ENCODE data around the gene MOGAT2. TPM values are rescaled to one million over a fixed set of nuclear protein-coding genes. Genes with fewer than 3 reads are reported as not detected.

MOGAT2 gene
- total RNA-seq = not detected in 2 replicates
- long read RNA-seq = 0 reads

DNA sequence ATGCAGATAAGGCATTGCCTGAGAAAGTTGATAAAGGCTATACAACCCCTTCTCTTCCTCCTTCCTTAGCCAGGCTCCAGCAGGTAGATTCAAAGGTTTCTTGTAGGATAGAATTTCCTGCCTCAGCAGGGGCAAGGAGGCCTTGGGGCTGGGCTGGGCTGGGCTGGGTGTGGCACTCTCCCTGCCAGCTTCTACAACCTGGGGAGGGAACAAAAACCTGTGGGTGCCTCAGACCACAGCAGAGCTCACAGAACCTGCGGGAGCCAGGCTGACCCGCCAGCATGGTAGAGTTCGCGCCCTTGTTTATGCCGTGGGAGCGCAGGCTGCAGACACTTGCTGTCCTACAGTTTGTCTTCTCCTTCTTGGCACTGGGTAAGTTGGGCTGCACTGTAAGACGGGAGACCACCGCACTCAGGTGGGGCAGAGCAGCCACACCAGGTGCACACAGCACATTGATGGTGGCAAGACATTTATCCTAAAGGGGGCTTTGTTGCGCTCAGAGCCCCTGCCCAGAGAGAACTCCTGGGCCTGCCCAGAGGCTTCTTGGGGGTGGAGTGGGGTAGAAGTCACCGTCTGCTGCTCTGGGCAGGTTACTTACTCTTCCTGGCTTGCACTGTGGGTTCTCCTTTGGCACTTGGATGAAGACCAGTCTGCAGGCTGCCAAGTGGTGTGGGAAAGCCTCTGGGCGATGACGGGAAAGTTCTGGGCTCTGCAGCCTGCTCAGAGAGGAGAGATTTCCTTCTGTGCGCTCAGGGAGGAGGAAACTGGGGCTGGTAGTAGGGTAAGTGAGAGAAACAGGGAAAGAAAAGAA is at the start of gene MOGAT2:
MOGAT2 (plus strand) TSS at position 231 of the 811 bp plus-strand sequence; CDS start at position 282, 51 bp downstream.
- no peak within 1 kb of the TSS for H3K27ac Mint-ChIP-seq (ENCODE audit: unreplicated experiment)
- no peaks in the 10 kb centered on the region for H3K4me1 Mint-ChIP-seq (ENCODE audit: unreplicated experiment)
- H3K4me3 Mint-ChIP-seq (ENCODE audit: unreplicated experiment) = no peak within 1 kb of the TSS
- no peaks in the 10 kb centered on the region for H3K9me3 Mint-ChIP-seq (ENCODE audit: unreplicated experiment)
- TF ChIP-seq, protein P1, sequence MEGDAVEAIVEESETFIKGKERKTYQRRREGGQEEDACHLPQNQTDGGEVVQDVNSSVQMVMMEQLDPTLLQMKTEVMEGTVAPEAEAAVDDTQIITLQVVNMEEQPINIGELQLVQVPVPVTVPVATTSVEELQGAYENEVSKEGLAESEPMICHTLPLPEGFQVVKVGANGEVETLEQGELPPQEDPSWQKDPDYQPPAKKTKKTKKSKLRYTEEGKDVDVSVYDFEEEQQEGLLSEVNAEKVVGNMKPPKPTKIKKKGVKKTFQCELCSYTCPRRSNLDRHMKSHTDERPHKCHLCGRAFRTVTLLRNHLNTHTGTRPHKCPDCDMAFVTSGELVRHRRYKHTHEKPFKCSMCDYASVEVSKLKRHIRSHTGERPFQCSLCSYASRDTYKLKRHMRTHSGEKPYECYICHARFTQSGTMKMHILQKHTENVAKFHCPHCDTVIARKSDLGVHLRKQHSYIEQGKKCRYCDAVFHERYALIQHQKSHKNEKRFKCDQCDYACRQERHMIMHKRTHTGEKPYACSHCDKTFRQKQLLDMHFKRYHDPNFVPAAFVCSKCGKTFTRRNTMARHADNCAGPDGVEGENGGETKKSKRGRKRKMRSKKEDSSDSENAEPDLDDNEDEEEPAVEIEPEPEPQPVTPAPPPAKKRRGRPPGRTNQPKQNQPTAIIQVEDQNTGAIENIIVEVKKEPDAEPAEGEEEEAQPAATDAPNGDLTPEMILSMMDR (IDR thresholded peaks at IDR 0.05) = no peak
- H3K36me3 Mint-ChIP-seq (ENCODE audit: unreplicated experiment) = no peaks in the 10 kb centered on the region
- DNase-seq (ENCODE audit: extremely low spot score, unreplicated experiment) = no peak
- H3K27me3 Mint-ChIP-seq (ENCODE audit: unreplicated experiment) = peaks cover 36% of the 10 kb centered on the region

DNA sequence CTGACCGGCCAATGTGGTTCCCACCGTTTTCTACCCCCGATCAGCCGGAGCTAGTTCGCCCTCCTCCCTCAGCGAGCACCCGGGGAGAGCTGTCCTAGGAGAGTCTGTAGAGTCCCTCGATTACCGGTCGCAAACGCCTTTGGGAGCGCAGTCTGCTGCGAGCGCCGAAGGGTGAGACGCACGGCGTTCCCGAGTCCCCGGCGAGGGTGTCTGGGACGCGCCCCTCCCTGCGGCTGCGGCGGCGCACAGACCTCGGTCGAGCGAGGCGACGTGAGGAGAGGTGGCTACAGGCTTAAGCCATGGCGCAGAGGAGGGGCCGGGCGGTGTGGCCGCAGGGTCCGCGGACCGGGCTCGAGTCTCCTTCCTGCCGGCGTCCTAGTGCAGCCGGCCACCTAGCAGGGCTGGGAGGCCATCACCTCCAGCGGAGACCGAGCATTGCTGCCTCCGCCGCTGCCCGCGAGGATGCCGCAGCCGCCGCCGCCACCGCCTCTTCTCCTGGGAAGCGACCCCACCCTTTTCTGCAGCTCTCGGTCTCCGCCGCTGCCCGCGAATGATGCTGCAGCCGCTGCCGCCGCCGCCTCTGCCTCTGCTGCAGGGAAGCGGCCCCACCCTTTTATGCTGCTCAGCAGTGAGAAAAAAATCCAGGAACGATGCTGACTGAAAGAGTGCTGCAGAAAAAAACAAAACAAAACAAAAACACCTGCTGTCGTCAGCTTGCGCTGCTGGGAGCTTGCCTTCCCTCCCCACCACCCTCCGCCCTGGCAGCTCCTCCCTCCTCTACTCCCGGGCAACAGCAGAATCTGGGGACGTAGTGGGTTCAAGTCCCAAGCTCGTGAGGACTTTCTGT is 49.0 kb upstream of the MOGAT2 start, which contains the start of gene MAP6:
MAP6 (minus strand) TSS at position 588 of the 847 bp plus-strand sequence. CDS start 669 bp downstream, outside the sequence.
- Mint-ChIP-seq H3K4me1 (ENCODE audit: unreplicated experiment) (peaks cover 9% of the 10 kb centered on the region), H3K36me3 (ENCODE audit: unreplicated experiment) (peaks cover 2% of the 10 kb centered on the region), H3K9me3 (ENCODE audit: unreplicated experiment) (no peaks in the 10 kb centered on the region), H3K27ac (ENCODE audit: unreplicated experiment) (no peak within 1 kb of the TSS), H3K4me3 (ENCODE audit: unreplicated experiment) (peak within 1 kb of the TSS; percentile 80), H3K27me3 (ENCODE audit: unreplicated experiment) (peaks cover 74% of the 10 kb centered on the region)
- TF ChIP-seq, protein P1 (IDR thresholded peaks at IDR 0.05) = no peak
- DNase-seq (ENCODE audit: extremely low spot score, unreplicated experiment) = peak; percentile 83

- DNase-seq (ENCODE audit: extremely low spot score, unreplicated experiment) = no peak
- Mint-ChIP-seq H3K27ac (ENCODE audit: unreplicated experiment) (no peak overlapping the region), H3K27me3 (ENCODE audit: unreplicated experiment) (peaks cover 77% of the 10 kb centered on the region), H3K36me3 (ENCODE audit: unreplicated experiment) (no peaks in the 10 kb centered on the region), H3K9me3 (ENCODE audit: unreplicated experiment) (no peaks in the 10 kb centered on the region), H3K4me3 (ENCODE audit: unreplicated experiment) (no peak overlapping the region), H3K4me1 (ENCODE audit: unreplicated experiment) (no peaks in the 10 kb centered on the region)
- TF ChIP-seq, protein P1 (IDR thresholded peaks at IDR 0.05) = no peak
Measured at GRCh38 chr11:75673977-75674582, 43.6 kb upstream of the MOGAT2 start.

GRCh38 chr11:75677275-75677674 is 40.4 kb upstream of the MOGAT2 start:
- Mint-ChIP-seq H3K4me1 (ENCODE audit: unreplicated experiment) (no peaks in the 10 kb centered on the region), H3K27me3 (ENCODE audit: unreplicated experiment) (peaks cover 56% of the 10 kb centered on the region), H3K27ac (ENCODE audit: unreplicated experiment) (no peak overlapping the region)

More at GRCh38 chr11:75677275-75677674, 40.4 kb upstream of the MOGAT2 start:
- DNase-seq (ENCODE audit: extremely low spot score, unreplicated experiment) = no peak
- Mint-ChIP-seq H3K36me3 (ENCODE audit: unreplicated experiment) (no peaks in the 10 kb centered on the region), H3K9me3 (ENCODE audit: unreplicated experiment) (no peaks in the 10 kb centered on the region), H3K4me3 (ENCODE audit: unreplicated experiment) (no peak overlapping the region)
- TF ChIP-seq, protein P1 (IDR thresholded peaks at IDR 0.05) = no peak

Measured in osteocyte (in vitro differentiated cells).